ENCODE measurements around the gene BGN.

GRCh38 chrX:153488231-153488914, 6.4 kb upstream of the BGN start:
- no peak for TF ChIP-seq POLR2A (IDR thresholded peaks at IDR 0.05)
- TF ChIP-seq, protein P1, sequence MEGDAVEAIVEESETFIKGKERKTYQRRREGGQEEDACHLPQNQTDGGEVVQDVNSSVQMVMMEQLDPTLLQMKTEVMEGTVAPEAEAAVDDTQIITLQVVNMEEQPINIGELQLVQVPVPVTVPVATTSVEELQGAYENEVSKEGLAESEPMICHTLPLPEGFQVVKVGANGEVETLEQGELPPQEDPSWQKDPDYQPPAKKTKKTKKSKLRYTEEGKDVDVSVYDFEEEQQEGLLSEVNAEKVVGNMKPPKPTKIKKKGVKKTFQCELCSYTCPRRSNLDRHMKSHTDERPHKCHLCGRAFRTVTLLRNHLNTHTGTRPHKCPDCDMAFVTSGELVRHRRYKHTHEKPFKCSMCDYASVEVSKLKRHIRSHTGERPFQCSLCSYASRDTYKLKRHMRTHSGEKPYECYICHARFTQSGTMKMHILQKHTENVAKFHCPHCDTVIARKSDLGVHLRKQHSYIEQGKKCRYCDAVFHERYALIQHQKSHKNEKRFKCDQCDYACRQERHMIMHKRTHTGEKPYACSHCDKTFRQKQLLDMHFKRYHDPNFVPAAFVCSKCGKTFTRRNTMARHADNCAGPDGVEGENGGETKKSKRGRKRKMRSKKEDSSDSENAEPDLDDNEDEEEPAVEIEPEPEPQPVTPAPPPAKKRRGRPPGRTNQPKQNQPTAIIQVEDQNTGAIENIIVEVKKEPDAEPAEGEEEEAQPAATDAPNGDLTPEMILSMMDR (IDR thresholded peaks at IDR 0.05), result no peak
- no peak for TF ChIP-seq POLR2AphosphoS5 (IDR thresholded peaks at IDR 0.05)

All from stomach (tissue), 4 donors.